Right atrium auricular region (tissue), 2 donors: ENCODE results near the gene ADK. TPM values are rescaled to one million over a fixed set of nuclear protein-coding genes. Genes with fewer than 3 reads are reported as not detected.
"Not testable (repeated sequence)": the region's sequence is repeated elsewhere in the genome, so short reads cannot be mapped to it uniquely, and the experiment has no call there.

ENCODE experiments used
- DNase-seq: peaks from one replicate; pipeline ENCODE4 v3.0.0-alpha.2; 2019; ENCODE audit warnings: low spot score
- H3K27ac ChIP-seq, 2 donors: fragments of 200-600 bp; sonication (generic); 1 replicate in 1 of 2; 2 replicates in 1 of 2; pipeline ENCODE4 v1.5.1; 2016 to 2019
- H3K27me3 ChIP-seq, 2 donors: fragments of 200-600 bp; sonication (generic); one replicate each; pipeline versions ENCODE4 v1.5.1 to v1.6.0; 2017 to 2019
- H3K36me3 ChIP-seq: fragments of 200-600 bp; sonication (generic); one replicate; pipeline ENCODE4 v1.5.1; 2016
- H3K4me1 ChIP-seq, 2 donors: fragments of 200-600 bp; sonication (generic); one replicate each; pipeline versions ENCODE4 v1.5.1 to v1.6.0; 2017 to 2019
- H3K4me3 ChIP-seq, 2 donors: fragments of 200-600 bp; sonication (generic); 1 replicate in 1 of 2; 2 replicates in 1 of 2; pipeline ENCODE4 v1.5.1; 2017 to 2019; ENCODE audit warnings: mild to moderate bottlenecking in 1 of 2, moderate library complexity in 1 of 2
- H3K9me3 ChIP-seq, 2 donors: fragments of 200-600 bp; sonication (generic); one replicate each; pipeline ENCODE4 v1.5.1; 2019
- total RNA-seq, 2 donors: library from RNA; depleted of rRNA; stranded (reverse); fragments of >200 nt; gene quantifications; one replicate each; pipeline ENCODE4 v1.1.0, GENCODE V29; 2016
- TF ChIP-seq, protein P1 (sequence below), 2 donors: fragments of 200-600 bp; sonication (generic); IDR thresholded peaks; one replicate each; pipeline ENCODE4 v1.5.1; 2019; ENCODE audit warnings: antibody characterized with exemption in 2 of 2

ADK gene
- total RNA-seq, 2 donors from 2014 or later: 23.7 to 31.6 TPM

- Histone ChIP-seq H3K27ac (no peak overlapping the region), H3K27me3 (no peaks in the 10 kb centered on the region), H3K9me3 (peaks cover 5 to 16% of the 10 kb centered on the region in 2 donors), H3K36me3 (no peaks in the 10 kb centered on the region), H3K4me1 (no peaks in the 10 kb centered on the region), H3K4me3 (no peak overlapping the region)
- TF ChIP-seq, protein P1, sequence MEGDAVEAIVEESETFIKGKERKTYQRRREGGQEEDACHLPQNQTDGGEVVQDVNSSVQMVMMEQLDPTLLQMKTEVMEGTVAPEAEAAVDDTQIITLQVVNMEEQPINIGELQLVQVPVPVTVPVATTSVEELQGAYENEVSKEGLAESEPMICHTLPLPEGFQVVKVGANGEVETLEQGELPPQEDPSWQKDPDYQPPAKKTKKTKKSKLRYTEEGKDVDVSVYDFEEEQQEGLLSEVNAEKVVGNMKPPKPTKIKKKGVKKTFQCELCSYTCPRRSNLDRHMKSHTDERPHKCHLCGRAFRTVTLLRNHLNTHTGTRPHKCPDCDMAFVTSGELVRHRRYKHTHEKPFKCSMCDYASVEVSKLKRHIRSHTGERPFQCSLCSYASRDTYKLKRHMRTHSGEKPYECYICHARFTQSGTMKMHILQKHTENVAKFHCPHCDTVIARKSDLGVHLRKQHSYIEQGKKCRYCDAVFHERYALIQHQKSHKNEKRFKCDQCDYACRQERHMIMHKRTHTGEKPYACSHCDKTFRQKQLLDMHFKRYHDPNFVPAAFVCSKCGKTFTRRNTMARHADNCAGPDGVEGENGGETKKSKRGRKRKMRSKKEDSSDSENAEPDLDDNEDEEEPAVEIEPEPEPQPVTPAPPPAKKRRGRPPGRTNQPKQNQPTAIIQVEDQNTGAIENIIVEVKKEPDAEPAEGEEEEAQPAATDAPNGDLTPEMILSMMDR (IDR thresholded peaks at IDR 0.05): no peak
- DNase-seq: no peak
These were observed 192.0 kb downstream of the ADK start for GRCh38 chr10:74342991-74343390.

- H3K27me3 ChIP-seq: no peaks in the 10 kb centered on the region
- no peak overlapping the region for H3K4me3 ChIP-seq
- no peaks in the 10 kb centered on the region for H3K36me3 ChIP-seq
- H3K4me1 ChIP-seq: no peaks in the 10 kb centered on the region
- TF ChIP-seq, protein P1 (IDR thresholded peaks at IDR 0.05): no peak
- H3K9me3 ChIP-seq: peaks cover 5 to 16% of the 10 kb centered on the region in 2 donors
- H3K27ac ChIP-seq: no peak overlapping the region
- no peak for DNase-seq
These were observed 192.8 kb downstream of the ADK start for GRCh38 chr10:74343804-74344203.

DNA sequence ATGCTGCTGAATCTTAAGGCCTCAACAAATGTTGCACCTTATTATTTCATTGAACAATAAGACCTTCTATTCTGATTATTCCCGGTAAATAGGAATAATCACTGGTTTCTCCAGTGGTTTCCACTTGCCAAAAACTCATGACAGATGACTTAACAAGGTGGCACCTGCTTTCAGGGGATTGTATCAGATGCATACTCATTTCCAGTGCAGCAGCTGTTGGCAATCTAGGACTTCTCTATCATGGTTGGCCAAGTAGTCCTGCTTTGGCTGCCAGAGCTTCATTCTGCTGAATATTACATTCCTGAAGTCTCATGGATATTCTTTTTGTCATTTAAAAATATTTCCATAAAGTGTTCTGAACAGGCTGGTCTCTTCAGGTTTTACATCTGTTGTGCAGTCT lies 193.3 kb downstream of the ADK start:
- Histone ChIP-seq H3K4me3 (no peak overlapping the region), H3K27me3 (no peaks in the 10 kb centered on the region), H3K36me3 (no peaks in the 10 kb centered on the region), H3K27ac (no peak overlapping the region), H3K9me3 (peaks cover 5 to 16% of the 10 kb centered on the region in 2 donors), H3K4me1 (no peaks in the 10 kb centered on the region)
- TF ChIP-seq, protein P1 (IDR thresholded peaks at IDR 0.05): no peak
- DNase-seq: no peak

- Histone ChIP-seq H3K4me1 (no peaks in the 10 kb centered on the region), H3K4me3 (no peak overlapping the region), H3K9me3 (peaks cover 5 to 16% of the 10 kb centered on the region in 2 donors), H3K36me3 (no peaks in the 10 kb centered on the region), H3K27ac (no peak overlapping the region), H3K27me3 (no peaks in the 10 kb centered on the region)
- TF ChIP-seq, protein P1 (IDR thresholded peaks at IDR 0.05): no peak
- DNase-seq: no peak
These were observed 196.5 kb downstream of the ADK start for GRCh38 chr10:74347522-74347921.

DNA sequence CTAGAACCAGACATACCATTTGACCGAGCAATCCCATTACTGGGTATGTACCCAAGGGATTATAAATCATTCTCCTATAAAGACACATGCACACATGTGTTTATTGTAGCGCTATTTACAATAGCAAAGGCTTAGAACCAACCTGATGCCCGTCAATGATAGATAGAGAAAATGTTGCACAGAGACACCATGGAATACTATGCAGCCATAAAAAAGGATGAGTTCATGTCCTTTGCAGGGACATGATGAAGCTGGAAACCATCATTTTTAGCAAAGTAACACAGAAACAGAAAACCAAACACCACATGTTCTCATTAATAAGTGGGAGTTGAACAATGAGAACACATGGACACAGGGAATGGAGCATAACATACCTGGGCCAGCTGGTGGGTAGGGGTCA lies 202.0 kb downstream of the ADK start:
- not testable (repeated sequence) for H3K4me3 ChIP-seq, H3K4me1 ChIP-seq, H3K9me3 ChIP-seq, DNase-seq, H3K36me3 ChIP-seq, H3K27ac ChIP-seq, H3K27me3 ChIP-seq

DNA sequence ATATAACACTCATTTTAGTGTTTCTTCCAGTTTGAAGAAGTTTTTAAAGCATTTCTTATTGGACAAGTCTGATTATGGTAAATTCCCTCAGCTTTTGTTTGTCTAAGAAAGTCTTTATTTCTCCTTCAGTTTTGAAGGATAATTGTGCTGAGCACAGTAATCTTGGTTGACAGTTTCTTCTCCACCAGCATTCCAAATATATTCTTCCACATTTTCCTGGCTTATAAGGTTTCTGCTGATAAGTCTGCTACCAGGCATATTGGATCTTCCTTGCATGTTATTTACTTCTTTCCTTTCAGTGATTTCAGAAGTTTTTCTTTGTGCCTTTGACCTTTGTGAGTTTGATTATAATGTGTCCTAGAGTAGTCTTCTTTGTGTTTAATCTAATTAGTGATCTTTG lies 210.7 kb downstream of the ADK start:
- Histone ChIP-seq H3K36me3 (no peaks in the 10 kb centered on the region), H3K4me3 (no peak overlapping the region), H3K27me3 (no peaks in the 10 kb centered on the region), H3K9me3 (peaks cover 4 to 42% of the 10 kb centered on the region in 2 donors), H3K4me1 (peaks cover 0 to 7% of the 10 kb centered on the region in 2 donors), H3K27ac (no peak overlapping the region)
- TF ChIP-seq, protein P1 (IDR thresholded peaks at IDR 0.05): no peak
- DNase-seq: no peak
